GM12865 (cell line): ENCODE measurements around the gene ACOXL.

Experiments
- DNase-seq: peaks from one replicate; pipeline ENCODE4 v3.0.0; 2010; ENCODE audit warnings: low read depth
- H3K4me3 ChIP-seq: 2 replicates; pipeline ENCODE4 v1.5.1; 2011; ENCODE audit warnings: mild to moderate bottlenecking, low read depth, low read length, control low read depth
- CTCF ChIP-seq: IDR thresholded peaks from 2 replicates; pipeline ENCODE4 v1.5.1; 2011; ENCODE audit warnings: low read length, control low read depth, low read depth, inconsistent platforms; ENCODE audit not compliant: insufficient read depth; ENCODE audit errors: missing control alignments

ACOXL gene

GRCh38 chr2:110829413-110830146 lies 97.2 kb downstream of the ACOXL start:
- no peak for DNase-seq
- H3K4me3 ChIP-seq = no peak overlapping the region
- TF ChIP-seq CTCF = no peak

- TF ChIP-seq CTCF = no peak
- DNase-seq = no peak
- H3K4me3 ChIP-seq = no peak overlapping the region
Observed at GRCh38 chr2:110832740-110833139, 100.4 kb downstream of the ACOXL start.

GRCh38 chr2:110834134-110834827 lies 101.9 kb downstream of the ACOXL start:
- DNase-seq = no peak
- TF ChIP-seq CTCF = no peak
- H3K4me3 ChIP-seq = no peak overlapping the region

GRCh38 chr2:110836671-110837070 lies 104.3 kb downstream of the ACOXL start:
- no peak for TF ChIP-seq CTCF
- no peak overlapping the region for H3K4me3 ChIP-seq
- DNase-seq = no peak

GRCh38 chr2:110837446-110838409 lies 105.4 kb downstream of the ACOXL start:
- TF ChIP-seq CTCF = no peak
- DNase-seq = no peak
- H3K4me3 ChIP-seq = no peak overlapping the region

- no peak overlapping the region for H3K4me3 ChIP-seq
- TF ChIP-seq CTCF = no peak
- DNase-seq = no peak
Observed at GRCh38 chr2:110838657-110839384, 106.4 kb downstream of the ACOXL start.
